Esophagus muscularis mucosa (tissue), 4 donors: Measurements from ENCODE around the gene SPOP.

Experiments
- EP300 ChIP-seq: sonication (generic); formaldehyde crosslinking; IDR thresholded peaks from one replicate; pipeline ENCODE4 v1.6.1; 2017; ENCODE audit warnings: antibody characterized with exemption
- POLR2A ChIP-seq: fragments of 450-650 bp; IDR thresholded peaks from one replicate; pipeline ENCODE4 v1.6.1; 2017; ENCODE audit warnings: antibody characterized with exemption, moderate library complexity, mild to moderate bottlenecking, low read depth
- TF ChIP-seq, protein P1 (sequence below), 3 experiments: fragments of 200-600 bp in 2 of 3; fragments of 450-650 bp in 1 of 3; sonication (generic) in 2 of 3; IDR thresholded peaks; one replicate each; pipeline ENCODE4 v1.5.1; 2017 to 2019; ENCODE audit warnings: antibody characterized with exemption in 3 of 3, mild to moderate bottlenecking in 2 of 3, moderate library complexity in 1 of 3

DNA sequence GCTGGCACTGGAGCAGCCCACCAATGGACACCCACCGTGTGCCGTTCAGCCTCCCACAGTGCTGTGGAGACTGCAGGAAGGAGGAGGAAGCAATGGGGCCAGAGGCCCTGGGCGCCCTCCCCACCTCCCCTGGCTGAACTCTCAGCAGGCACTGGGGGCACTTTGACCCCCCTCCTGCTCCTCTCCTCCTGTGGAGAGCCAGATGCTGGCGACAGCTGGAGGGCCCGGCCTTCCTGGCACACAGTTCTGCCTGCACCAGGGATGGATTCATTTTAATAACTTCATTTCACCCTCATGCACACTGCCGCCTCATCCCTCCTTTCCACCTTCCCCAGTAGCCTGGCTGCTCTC, 96.3 kb downstream of the SPOP start:
- TF ChIP-seq, protein P1, sequence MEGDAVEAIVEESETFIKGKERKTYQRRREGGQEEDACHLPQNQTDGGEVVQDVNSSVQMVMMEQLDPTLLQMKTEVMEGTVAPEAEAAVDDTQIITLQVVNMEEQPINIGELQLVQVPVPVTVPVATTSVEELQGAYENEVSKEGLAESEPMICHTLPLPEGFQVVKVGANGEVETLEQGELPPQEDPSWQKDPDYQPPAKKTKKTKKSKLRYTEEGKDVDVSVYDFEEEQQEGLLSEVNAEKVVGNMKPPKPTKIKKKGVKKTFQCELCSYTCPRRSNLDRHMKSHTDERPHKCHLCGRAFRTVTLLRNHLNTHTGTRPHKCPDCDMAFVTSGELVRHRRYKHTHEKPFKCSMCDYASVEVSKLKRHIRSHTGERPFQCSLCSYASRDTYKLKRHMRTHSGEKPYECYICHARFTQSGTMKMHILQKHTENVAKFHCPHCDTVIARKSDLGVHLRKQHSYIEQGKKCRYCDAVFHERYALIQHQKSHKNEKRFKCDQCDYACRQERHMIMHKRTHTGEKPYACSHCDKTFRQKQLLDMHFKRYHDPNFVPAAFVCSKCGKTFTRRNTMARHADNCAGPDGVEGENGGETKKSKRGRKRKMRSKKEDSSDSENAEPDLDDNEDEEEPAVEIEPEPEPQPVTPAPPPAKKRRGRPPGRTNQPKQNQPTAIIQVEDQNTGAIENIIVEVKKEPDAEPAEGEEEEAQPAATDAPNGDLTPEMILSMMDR (IDR thresholded peaks at IDR 0.05): no peak
- TF ChIP-seq EP300 (no peak), POLR2A (no peak)
